22Rv1 (cell line): ENCODE results near the gene ZMYM2.

Experiments used
- H3K27ac ChIP-seq: fragments of 450-650 bp; 2 replicates; pipeline ENCODE4 v1.5.1; 2017
- ZFX ChIP-seq: fragments of 450-650 bp; IDR thresholded peaks from 2 replicates; pipeline ENCODE4 v1.6.1; 2017; ENCODE audit warnings: antibody characterized with exemption, borderline replicate concordance
- TF ChIP-seq, protein P1 (sequence below): fragments of 450-650 bp; IDR thresholded peaks from 2 replicates; pipeline ENCODE4 v1.5.1; 2017; ENCODE audit warnings: mild to moderate bottlenecking

Gene ZMYM2

DNA sequence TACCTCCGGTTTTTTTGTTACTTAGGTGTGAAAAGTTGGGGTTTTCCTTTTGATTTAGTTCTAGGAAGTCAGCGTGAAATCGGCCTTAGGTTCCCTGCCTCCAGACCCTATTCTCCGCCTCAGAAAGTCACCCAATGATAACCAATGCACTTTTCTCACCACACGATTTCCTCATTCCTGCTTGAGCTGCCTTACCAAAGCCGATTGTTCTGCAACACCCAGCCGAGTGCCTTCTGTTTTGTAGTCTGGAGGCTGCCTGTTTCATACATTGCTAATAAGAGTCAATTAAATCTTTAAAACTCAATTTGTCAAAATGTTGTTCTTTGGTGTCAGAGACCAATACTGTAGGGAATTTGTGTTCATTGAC lies 162.6 kb downstream of the ZMYM2 start:
- TF ChIP-seq, protein P1, sequence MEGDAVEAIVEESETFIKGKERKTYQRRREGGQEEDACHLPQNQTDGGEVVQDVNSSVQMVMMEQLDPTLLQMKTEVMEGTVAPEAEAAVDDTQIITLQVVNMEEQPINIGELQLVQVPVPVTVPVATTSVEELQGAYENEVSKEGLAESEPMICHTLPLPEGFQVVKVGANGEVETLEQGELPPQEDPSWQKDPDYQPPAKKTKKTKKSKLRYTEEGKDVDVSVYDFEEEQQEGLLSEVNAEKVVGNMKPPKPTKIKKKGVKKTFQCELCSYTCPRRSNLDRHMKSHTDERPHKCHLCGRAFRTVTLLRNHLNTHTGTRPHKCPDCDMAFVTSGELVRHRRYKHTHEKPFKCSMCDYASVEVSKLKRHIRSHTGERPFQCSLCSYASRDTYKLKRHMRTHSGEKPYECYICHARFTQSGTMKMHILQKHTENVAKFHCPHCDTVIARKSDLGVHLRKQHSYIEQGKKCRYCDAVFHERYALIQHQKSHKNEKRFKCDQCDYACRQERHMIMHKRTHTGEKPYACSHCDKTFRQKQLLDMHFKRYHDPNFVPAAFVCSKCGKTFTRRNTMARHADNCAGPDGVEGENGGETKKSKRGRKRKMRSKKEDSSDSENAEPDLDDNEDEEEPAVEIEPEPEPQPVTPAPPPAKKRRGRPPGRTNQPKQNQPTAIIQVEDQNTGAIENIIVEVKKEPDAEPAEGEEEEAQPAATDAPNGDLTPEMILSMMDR = no peak
- no peak for TF ChIP-seq ZFX
- H3K27ac ChIP-seq = peak overlapping the region; percentile 96

DNA sequence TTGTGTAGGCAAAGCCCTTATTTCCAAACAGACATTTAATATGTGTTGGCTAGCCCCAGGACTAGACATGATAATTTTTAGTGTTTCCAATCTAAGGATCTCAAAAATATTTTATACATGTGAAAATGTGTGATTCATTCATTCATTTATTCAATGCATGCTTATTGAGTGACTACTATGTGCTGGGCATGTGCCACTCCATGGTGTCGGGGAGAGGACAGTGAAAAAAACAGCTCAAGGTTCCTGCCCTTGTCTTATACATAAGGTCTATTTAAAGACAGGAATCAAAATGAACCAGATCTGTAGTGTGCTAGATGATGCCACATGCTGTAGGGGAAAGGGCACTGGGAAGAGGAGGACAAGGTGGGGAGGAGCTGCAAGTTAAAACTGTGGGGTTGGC lies 165.8 kb downstream of the ZMYM2 start:
- TF ChIP-seq, protein P1 = no peak
- no peak for TF ChIP-seq ZFX
- no peak overlapping the region for H3K27ac ChIP-seq

DNA sequence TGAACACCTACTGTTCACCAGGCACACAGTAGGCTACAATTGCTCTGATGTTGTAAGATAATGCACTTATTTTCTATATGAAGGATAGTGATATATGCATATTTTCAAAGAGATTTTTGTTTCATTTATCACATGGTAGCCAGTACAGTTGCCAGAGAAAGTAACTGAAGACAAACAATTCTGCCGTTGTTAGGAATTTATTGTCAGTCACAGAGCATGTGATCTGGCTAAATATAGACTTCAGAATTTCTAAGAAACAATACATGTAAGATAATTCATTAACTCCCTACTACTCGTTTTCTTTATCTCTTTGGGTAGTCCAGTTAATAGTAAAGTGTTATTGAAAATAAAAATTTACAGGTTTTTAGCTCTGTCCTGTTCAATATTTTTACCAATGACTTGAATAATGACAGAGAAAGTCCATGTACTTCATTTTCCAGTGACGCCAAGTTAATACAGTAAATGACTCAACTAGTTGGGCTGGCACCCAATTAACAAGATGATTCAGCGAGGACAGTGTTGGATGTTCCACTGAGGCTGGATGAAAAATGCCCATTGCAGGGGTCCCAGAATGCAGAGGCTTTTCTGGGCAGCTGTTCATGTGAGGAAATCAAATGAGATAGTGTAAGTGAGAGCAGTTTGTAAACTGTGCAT lies 166.7 kb downstream of the ZMYM2 start:
- TF ChIP-seq ZFX = no peak
- TF ChIP-seq, protein P1 = no peak
- H3K27ac ChIP-seq = peak overlapping the region; percentile 25; the same call in 1 of the 2 replicates

DNA sequence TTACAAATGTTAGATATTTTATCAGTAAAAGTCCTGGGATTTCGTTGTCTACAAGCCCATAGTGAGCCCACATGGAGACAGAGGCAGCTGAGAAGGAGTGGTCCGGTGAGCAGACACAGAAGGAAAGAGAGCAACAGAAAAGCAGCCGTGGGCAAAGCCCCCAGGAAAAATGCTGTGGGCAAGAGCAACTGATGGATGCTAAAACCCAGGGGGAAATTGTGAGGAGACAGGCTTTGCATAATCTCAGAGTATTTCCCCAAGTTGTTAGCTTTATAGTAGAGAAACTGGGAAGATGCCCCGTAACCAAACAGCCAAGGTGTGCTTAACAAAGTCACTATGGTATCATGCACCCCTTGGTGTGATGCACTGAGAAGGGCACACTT lies 167.2 kb downstream of the ZMYM2 start:
- H3K27ac ChIP-seq = peak overlapping the region; percentile 25; the same call in 1 of the 2 replicates

DNA sequence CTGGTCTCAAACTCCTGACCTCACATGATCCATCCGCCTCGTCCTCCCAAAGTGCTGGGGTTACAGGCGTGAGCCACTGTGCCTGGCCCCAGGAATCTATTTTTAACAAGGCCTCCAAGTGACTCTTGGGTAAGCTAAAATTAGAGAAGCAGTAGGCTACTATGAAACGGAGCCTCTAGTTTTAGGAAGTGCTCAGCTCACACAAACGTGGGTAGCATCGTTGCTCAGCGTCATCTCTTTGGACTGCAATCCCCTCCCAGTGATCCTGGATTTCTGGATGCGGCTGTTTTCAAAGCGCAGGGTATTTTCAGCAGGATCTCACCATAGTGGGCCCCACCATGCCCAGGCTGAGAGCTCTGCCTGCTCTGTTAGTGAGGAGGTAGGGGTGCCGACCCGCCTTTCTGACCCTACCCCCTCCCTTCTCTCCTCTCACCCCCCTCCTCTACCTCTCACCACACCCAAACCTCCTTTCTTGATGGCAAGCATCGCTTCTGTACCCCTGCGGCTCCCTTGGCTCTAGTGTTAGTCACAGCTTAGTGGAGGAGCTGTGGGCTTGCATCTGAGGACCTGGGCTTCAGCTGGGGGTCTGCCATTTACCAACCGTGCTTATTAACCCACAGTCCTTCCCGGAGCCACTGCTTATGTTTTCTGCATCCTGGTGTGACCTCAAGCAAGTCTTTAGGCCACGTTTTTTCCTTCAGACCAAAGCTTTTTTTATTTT lies 168.2 kb downstream of the ZMYM2 start:
- TF ChIP-seq ZFX = no peak
- TF ChIP-seq, protein P1 = no peak
- peak overlapping the region; percentile 81 for H3K27ac ChIP-seq

More for the DNA sequence above, 167.2 kb downstream of the ZMYM2 start:
- TF ChIP-seq, protein P1 = no peak
- no peak for TF ChIP-seq ZFX

DNA sequence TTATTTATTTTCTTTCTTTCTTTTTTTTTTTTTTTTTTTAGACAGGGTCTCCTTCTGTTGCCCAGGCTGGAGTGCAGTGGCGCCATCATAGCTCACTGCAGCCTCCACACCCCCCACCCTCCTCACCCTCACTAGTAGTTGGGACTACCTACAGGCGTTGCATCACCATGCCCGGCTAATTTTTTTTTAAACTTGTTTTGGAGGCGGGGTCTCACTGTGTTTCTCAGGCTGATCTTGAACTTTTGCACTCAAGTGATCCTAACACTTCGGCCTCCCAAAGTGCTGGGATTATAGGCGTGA lies 168.7 kb downstream of the ZMYM2 start:
- peak overlapping the region; percentile 81 for H3K27ac ChIP-seq
- TF ChIP-seq, protein P1 = no peak
- TF ChIP-seq ZFX = no peak
